ENCODE data around the gene RELT. TPM values are rescaled to one million over a fixed set of nuclear protein-coding genes. Genes with fewer than 3 reads are reported as not detected.
"Not testable (repeated sequence)": the region's sequence is repeated elsewhere in the genome, so short reads cannot be mapped to it uniquely, and the experiment has no call there.

The RELT gene
- total and polyA plus RNA-seq, 2 donors: 9.9 to 10.4 TPM

- WGBS: 96% methylated on average over 2 of the region's 2 CpGs
- Histone ChIP-seq H3K4me1 (ENCODE audit: control insufficient read depth in 2 of 2, insufficient read depth in 2 of 2, low read length in 2 of 2) (no peaks in the 10 kb centered on the region), H3K9me3 (ENCODE audit: control insufficient read depth in 2 of 2, insufficient read depth in 1 of 2, low read length in 1 of 2) (no peaks in the 10 kb centered on the region), H3K36me3 (ENCODE audit: control insufficient read depth in 2 of 2, insufficient read depth in 2 of 2, low read length in 1 of 2) (no peaks in the 10 kb centered on the region), H3K27ac (ENCODE audit: low read depth in 1 of 2, low read length in 1 of 2) (no peak overlapping the region), H3K27me3 (ENCODE audit: control insufficient read depth in 2 of 2, insufficient read depth in 1 of 2, low read length in 1 of 2) (no peaks in the 10 kb centered on the region), H3K4me3 (ENCODE audit: low read length in 2 of 2) (no peak overlapping the region)
- DNase-seq (ENCODE audit: low read depth in 6 of 9, low spot score in 9 of 9): no peak
Observed at GRCh38 chr11:73426219-73426850, 50.1 kb downstream of the RELT start.

- Histone ChIP-seq H3K27ac (ENCODE audit: low read depth in 1 of 2, low read length in 1 of 2) (no peak overlapping the region), H3K4me1 (ENCODE audit: control insufficient read depth in 2 of 2, insufficient read depth in 2 of 2, low read length in 2 of 2) (no peaks in the 10 kb centered on the region), H3K27me3 (ENCODE audit: control insufficient read depth in 2 of 2, insufficient read depth in 1 of 2, low read length in 1 of 2) (no peaks in the 10 kb centered on the region), H3K9me3 (ENCODE audit: control insufficient read depth in 2 of 2, insufficient read depth in 1 of 2, low read length in 1 of 2) (no peaks in the 10 kb centered on the region), H3K4me3 (ENCODE audit: low read length in 2 of 2) (no peak overlapping the region), H3K36me3 (ENCODE audit: control insufficient read depth in 2 of 2, insufficient read depth in 2 of 2, low read length in 1 of 2) (no peaks in the 10 kb centered on the region)
- DNase-seq (ENCODE audit: low read depth in 6 of 9, low spot score in 9 of 9): no peak
Observed at GRCh38 chr11:73428227-73428626, 52.0 kb downstream of the RELT start.

DNA sequence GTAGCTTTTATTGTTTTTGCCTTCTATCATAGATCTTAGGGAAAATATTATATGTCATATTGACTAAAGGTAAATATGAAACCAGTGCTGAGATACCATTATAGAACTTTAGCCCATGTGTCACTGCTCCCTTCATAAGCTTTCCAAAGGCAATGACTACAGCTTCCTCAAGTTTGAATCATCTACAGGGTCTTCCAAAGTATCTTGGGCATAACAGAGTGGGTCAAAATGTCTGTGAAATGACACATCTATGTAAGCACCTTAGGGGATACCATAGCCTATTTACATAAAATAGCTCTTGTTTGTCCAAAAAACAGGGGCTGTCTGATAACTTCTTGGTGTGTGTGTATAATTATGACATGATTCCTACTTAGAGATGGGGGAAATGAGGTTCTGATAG lies 52.5 kb downstream of the RELT start:
- Histone ChIP-seq H3K4me1 (ENCODE audit: control insufficient read depth in 2 of 2, insufficient read depth in 2 of 2, low read length in 2 of 2) (no peaks in the 10 kb centered on the region), H3K9me3 (ENCODE audit: control insufficient read depth in 2 of 2, insufficient read depth in 1 of 2, low read length in 1 of 2) (no peaks in the 10 kb centered on the region), H3K27me3 (ENCODE audit: control insufficient read depth in 2 of 2, insufficient read depth in 1 of 2, low read length in 1 of 2) (no peaks in the 10 kb centered on the region), H3K36me3 (ENCODE audit: control insufficient read depth in 2 of 2, insufficient read depth in 2 of 2, low read length in 1 of 2) (no peaks in the 10 kb centered on the region), H3K4me3 (ENCODE audit: low read length in 2 of 2) (no peak overlapping the region), H3K27ac (ENCODE audit: low read depth in 1 of 2, low read length in 1 of 2) (no peak overlapping the region)
- DNase-seq (ENCODE audit: low read depth in 6 of 9, low spot score in 9 of 9): no peak

DNA sequence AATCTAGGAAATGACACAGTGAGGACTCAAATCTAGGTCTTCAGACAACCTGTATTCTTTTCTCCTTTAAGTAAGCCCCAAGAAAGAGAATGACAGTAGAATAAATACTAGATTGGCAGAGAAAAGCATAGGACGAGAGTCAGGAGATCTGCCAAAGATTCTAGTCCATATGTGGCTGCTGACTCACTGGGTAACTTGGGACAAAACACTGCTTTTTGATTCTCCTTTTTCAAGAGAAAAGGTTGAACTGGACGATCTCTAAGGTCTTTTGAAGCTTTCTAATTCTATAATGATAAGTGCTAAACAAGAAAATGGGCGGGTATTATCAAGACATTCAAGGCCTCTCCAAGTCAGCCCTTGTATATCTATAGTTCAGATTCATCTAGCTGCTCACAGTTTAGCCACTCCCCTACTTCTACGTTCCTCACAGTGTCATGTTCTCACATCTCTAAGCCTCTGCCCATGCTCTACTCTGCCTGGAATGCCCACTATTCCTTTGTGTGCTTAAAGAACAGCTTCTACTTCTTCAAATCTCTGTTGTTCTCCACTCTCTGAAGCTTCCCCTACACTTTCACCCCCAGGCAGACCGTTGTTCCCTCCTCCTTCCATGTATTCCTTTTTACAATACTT lies 53.0 kb downstream of the RELT start:
- 97% methylated on average over 5 of the region's 5 CpGs for WGBS
- no peak overlapping the region for H3K4me3 ChIP-seq (ENCODE audit: low read length in 2 of 2)
- no peaks in the 10 kb centered on the region for H3K4me1 ChIP-seq (ENCODE audit: control insufficient read depth in 2 of 2, insufficient read depth in 2 of 2, low read length in 2 of 2)
- no peak for DNase-seq (ENCODE audit: low read depth in 6 of 9, low spot score in 9 of 9)
- H3K36me3 ChIP-seq (ENCODE audit: control insufficient read depth in 2 of 2, insufficient read depth in 2 of 2, low read length in 1 of 2): no peaks in the 10 kb centered on the region
- no peaks in the 10 kb centered on the region for H3K27me3 ChIP-seq (ENCODE audit: control insufficient read depth in 2 of 2, insufficient read depth in 1 of 2, low read length in 1 of 2)
- no peak overlapping the region for H3K27ac ChIP-seq (ENCODE audit: low read depth in 1 of 2, low read length in 1 of 2)
- H3K9me3 ChIP-seq (ENCODE audit: control insufficient read depth in 2 of 2, insufficient read depth in 1 of 2, low read length in 1 of 2): no peaks in the 10 kb centered on the region

DNA sequence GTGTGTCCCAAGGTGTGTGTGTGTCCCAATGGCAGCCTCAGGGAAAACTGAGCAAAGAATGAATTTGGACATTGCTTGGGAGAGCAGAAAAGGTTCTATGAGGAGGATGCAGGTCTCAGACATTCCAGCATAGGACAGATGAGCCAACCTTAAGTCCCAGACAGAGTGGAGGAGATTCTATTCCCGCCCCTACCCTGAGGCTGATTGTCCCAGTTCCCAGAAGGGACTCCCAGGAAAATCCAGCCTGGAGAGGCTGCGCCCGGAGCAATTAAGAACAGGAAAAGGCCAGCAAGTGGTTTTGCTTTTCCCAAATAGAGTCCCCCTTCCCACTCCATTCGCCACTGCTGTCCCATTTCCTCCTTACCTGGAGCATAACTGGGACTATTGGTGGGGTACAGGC lies 54.1 kb downstream of the RELT start:
- H3K4me3 ChIP-seq (ENCODE audit: low read length in 2 of 2): no peak overlapping the region
- no peak overlapping the region for H3K27ac ChIP-seq (ENCODE audit: low read depth in 1 of 2, low read length in 1 of 2)
- H3K4me1 ChIP-seq (ENCODE audit: control insufficient read depth in 2 of 2, insufficient read depth in 2 of 2, low read length in 2 of 2): no peaks in the 10 kb centered on the region
- WGBS: 94% methylated on average over 4 of the region's 4 CpGs
- DNase-seq (ENCODE audit: low read depth in 6 of 9, low spot score in 9 of 9): no peak
- no peaks in the 10 kb centered on the region for H3K36me3 ChIP-seq (ENCODE audit: control insufficient read depth in 2 of 2, insufficient read depth in 2 of 2, low read length in 1 of 2)
- H3K27me3 ChIP-seq (ENCODE audit: control insufficient read depth in 2 of 2, insufficient read depth in 1 of 2, low read length in 1 of 2): no peaks in the 10 kb centered on the region
- no peaks in the 10 kb centered on the region for H3K9me3 ChIP-seq (ENCODE audit: control insufficient read depth in 2 of 2, insufficient read depth in 1 of 2, low read length in 1 of 2)

DNA sequence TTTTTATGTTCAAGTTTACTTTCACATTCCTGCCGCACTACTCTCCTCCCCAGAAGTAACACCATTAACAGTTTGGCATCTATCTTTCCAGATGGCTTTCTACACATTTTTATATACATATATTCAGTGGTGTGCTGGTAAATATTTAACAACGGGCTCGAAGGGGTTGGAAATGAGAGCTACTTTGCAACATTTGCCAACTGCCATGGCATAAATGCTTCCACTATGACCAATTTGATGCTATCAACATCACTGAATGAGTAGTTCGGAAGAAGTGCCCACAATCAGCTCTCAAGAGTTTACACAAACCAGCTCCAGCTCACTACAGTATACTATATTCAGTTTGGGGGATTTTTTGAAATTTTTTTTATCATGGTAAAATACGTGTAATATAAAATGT lies 55.2 kb downstream of the RELT start:
- Histone ChIP-seq H3K9me3 (ENCODE audit: control insufficient read depth in 2 of 2, insufficient read depth in 1 of 2, low read length in 1 of 2) (no peaks in the 10 kb centered on the region), H3K27ac (ENCODE audit: low read depth in 1 of 2, low read length in 1 of 2) (no peak overlapping the region), H3K36me3 (ENCODE audit: control insufficient read depth in 2 of 2, insufficient read depth in 2 of 2, low read length in 1 of 2) (no peaks in the 10 kb centered on the region), H3K4me1 (ENCODE audit: control insufficient read depth in 2 of 2, insufficient read depth in 2 of 2, low read length in 2 of 2) (no peaks in the 10 kb centered on the region), H3K4me3 (ENCODE audit: low read length in 2 of 2) (no peak overlapping the region), H3K27me3 (ENCODE audit: control insufficient read depth in 2 of 2, insufficient read depth in 1 of 2, low read length in 1 of 2) (no peaks in the 10 kb centered on the region)
- 97% methylated on average over 5 of the region's 5 CpGs for WGBS
- no peak for DNase-seq (ENCODE audit: low read depth in 6 of 9, low spot score in 9 of 9)

DNA sequence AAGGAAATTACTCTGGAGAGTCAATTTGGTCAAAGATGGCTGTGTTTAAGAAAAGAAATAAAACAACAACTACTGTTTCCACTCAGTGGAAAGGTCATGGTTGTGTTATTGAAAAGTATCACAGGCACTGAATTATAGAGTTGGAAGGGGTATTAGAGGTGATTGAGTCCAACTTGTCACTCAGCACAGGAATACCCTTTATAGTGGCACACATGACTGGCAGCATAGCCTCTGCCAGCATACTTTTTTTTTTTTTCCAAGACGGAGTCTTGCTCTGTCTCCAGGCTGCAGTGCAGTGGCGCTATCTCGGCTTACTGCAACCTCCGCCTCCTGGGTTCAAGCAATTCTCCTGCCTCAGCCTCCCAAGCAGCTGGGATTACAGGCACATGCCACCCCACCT lies 60.7 kb downstream of the RELT start:
- 98% methylated on average over 4 of the region's 4 CpGs for WGBS
- H3K4me1 ChIP-seq (ENCODE audit: control insufficient read depth in 2 of 2, insufficient read depth in 2 of 2, low read length in 2 of 2); H3K4me3 ChIP-seq (ENCODE audit: low read length in 2 of 2); H3K27me3 ChIP-seq (ENCODE audit: control insufficient read depth in 2 of 2, insufficient read depth in 1 of 2, low read length in 1 of 2); H3K9me3 ChIP-seq (ENCODE audit: control insufficient read depth in 2 of 2, insufficient read depth in 1 of 2, low read length in 1 of 2); H3K27ac ChIP-seq (ENCODE audit: low read depth in 1 of 2, low read length in 1 of 2); DNase-seq (ENCODE audit: low read depth in 6 of 9, low spot score in 9 of 9); H3K36me3 ChIP-seq (ENCODE audit: control insufficient read depth in 2 of 2, insufficient read depth in 2 of 2, low read length in 1 of 2): not testable (repeated sequence)

GRCh38 chr11:73439002-73439843 lies 63.0 kb downstream of the RELT start:
- H3K36me3 ChIP-seq (ENCODE audit: control insufficient read depth in 2 of 2, insufficient read depth in 2 of 2, low read length in 1 of 2): no peaks in the 10 kb centered on the region
- WGBS: 96% methylated on average over 5 of the region's 5 CpGs
- DNase-seq (ENCODE audit: low read depth in 6 of 9, low spot score in 9 of 9): no peak

GRCh38 chr11:73445980-73446379 lies 69.8 kb downstream of the RELT start:
- Histone ChIP-seq H3K36me3 (ENCODE audit: control insufficient read depth in 2 of 2, insufficient read depth in 2 of 2, low read length in 1 of 2) (no peaks in the 10 kb centered on the region), H3K27ac (ENCODE audit: low read depth in 1 of 2, low read length in 1 of 2) (no peak overlapping the region), H3K27me3 (ENCODE audit: control insufficient read depth in 2 of 2, insufficient read depth in 1 of 2, low read length in 1 of 2) (no peaks in the 10 kb centered on the region), H3K4me3 (ENCODE audit: low read length in 2 of 2) (no peak overlapping the region), H3K4me1 (ENCODE audit: control insufficient read depth in 2 of 2, insufficient read depth in 2 of 2, low read length in 2 of 2) (no peaks in the 10 kb centered on the region), H3K9me3 (ENCODE audit: control insufficient read depth in 2 of 2, insufficient read depth in 1 of 2, low read length in 1 of 2) (no peaks in the 10 kb centered on the region)
- DNase-seq (ENCODE audit: low read depth in 6 of 9, low spot score in 9 of 9): no peak

More at GRCh38 chr11:73439002-73439843, 63.0 kb downstream of the RELT start:
- Histone ChIP-seq H3K27me3 (ENCODE audit: control insufficient read depth in 2 of 2, insufficient read depth in 1 of 2, low read length in 1 of 2) (no peaks in the 10 kb centered on the region), H3K9me3 (ENCODE audit: control insufficient read depth in 2 of 2, insufficient read depth in 1 of 2, low read length in 1 of 2) (no peaks in the 10 kb centered on the region), H3K4me3 (ENCODE audit: low read length in 2 of 2) (no peak overlapping the region), H3K4me1 (ENCODE audit: control insufficient read depth in 2 of 2, insufficient read depth in 2 of 2, low read length in 2 of 2) (no peaks in the 10 kb centered on the region), H3K27ac (ENCODE audit: low read depth in 1 of 2, low read length in 1 of 2) (no peak overlapping the region)
